Mesenchymal stem cell (in vitro differentiated cells and primary cell): Measurements from ENCODE around the gene ZBTB46.
A peak's percentile ranks its signal among the peaks of the same experiment; 100 is the strongest.

Source experiments
- DNase-seq: peaks from one replicate; pipeline ENCODE4 v3.0.0-alpha.2; 2013
- H2AFZ ChIP-seq: one replicate; pipeline ENCODE4 v1.6.1; 2013; ENCODE audit warnings: low read depth, mild to moderate bottlenecking, control low read depth, inconsistent platforms, low read length, moderate library complexity
- H2AK5ac ChIP-seq: 2 replicates; pipeline ENCODE4 v1.6.1; 2013; ENCODE audit warnings: low read length, moderate library complexity, mild to moderate bottlenecking, inconsistent platforms; ENCODE audit not compliant: severe bottlenecking
- H2BK120ac ChIP-seq: one replicate; pipeline ENCODE4 v1.6.1; 2013; ENCODE audit warnings: low read depth, mild to moderate bottlenecking, inconsistent platforms, low read length, moderate library complexity
- H2BK12ac ChIP-seq, 2 experiments: one replicate each; pipeline ENCODE4 v1.6.1; 2013; ENCODE audit warnings: inconsistent platforms in 2 of 2, low read length in 2 of 2, mild to moderate bottlenecking in 2 of 2, moderate library complexity in 2 of 2, control low read depth in 1 of 2
- H2BK15ac ChIP-seq: one replicate; pipeline ENCODE4 v1.6.1; 2013; ENCODE audit warnings: mild to moderate bottlenecking, low read depth, inconsistent platforms; ENCODE audit not compliant: poor library complexity, severe bottlenecking
- H2BK5ac ChIP-seq: 2 replicates; pipeline ENCODE4 v1.6.1; 2013; ENCODE audit warnings: low read depth, mild to moderate bottlenecking, low read length, control low read depth, inconsistent platforms; ENCODE audit not compliant: poor library complexity, severe bottlenecking
- H3K14ac ChIP-seq, 2 experiments: one replicate each; pipeline ENCODE4 v1.6.1; 2013; ENCODE audit warnings: inconsistent platforms in 2 of 2, low read length in 2 of 2, control low read depth in 1 of 2, mild to moderate bottlenecking in 1 of 2, moderate library complexity in 1 of 2
- H3K18ac ChIP-seq, 2 experiments: one replicate each; pipeline ENCODE4 v1.6.1; 2013; ENCODE audit warnings: inconsistent platforms in 2 of 2, low read length in 2 of 2, control low read depth in 1 of 2, low read depth in 1 of 2, mild to moderate bottlenecking in 1 of 2
- H3K23ac ChIP-seq, 2 experiments: one replicate each; pipeline ENCODE4 v1.6.1; 2013; ENCODE audit warnings: inconsistent platforms in 2 of 2, low read length in 2 of 2, mild to moderate bottlenecking in 2 of 2, moderate library complexity in 2 of 2, control low read depth in 1 of 2
- H3K27ac ChIP-seq: 2 replicates; pipeline ENCODE4 v1.5.1; 2013; ENCODE audit warnings: mild to moderate bottlenecking, moderate library complexity, low read length, control low read depth, inconsistent platforms; ENCODE audit not compliant: poor library complexity, severe bottlenecking
- H3K27me3 ChIP-seq, 2 experiments: 2 replicates each; pipeline versions ENCODE4 v1.6.1 to v1.7.0; 2013; ENCODE audit warnings: low read length in 2 of 2, mild to moderate bottlenecking in 2 of 2, moderate library complexity in 2 of 2, control low read depth in 1 of 2, inconsistent platforms in 1 of 2; ENCODE audit not compliant: control insufficient read depth in 1 of 2, insufficient read depth in 1 of 2
- H3K36me3 ChIP-seq, 2 experiments: 2 replicates each; pipeline versions ENCODE4 v1.6.1 to v1.7.0; 2013; ENCODE audit warnings: low read length in 2 of 2, control low read depth in 1 of 2, inconsistent platforms in 1 of 2, low read depth in 1 of 2, mild to moderate bottlenecking in 1 of 2; ENCODE audit not compliant: insufficient read depth in 2 of 2, control insufficient read depth in 1 of 2
- H3K4ac ChIP-seq, 2 experiments: one replicate each; pipeline ENCODE4 v1.6.1; 2013; ENCODE audit warnings: inconsistent platforms in 2 of 2, low read length in 2 of 2, mild to moderate bottlenecking in 2 of 2, moderate library complexity in 2 of 2, control low read depth in 1 of 2, low read depth in 1 of 2
- H3K4me1 ChIP-seq: 2 replicates; pipeline ENCODE4 v1.6.1; 2013; ENCODE audit warnings: low read depth, low read length, control low read depth; ENCODE audit not compliant: control insufficient read depth, insufficient read depth
- H3K4me2 ChIP-seq: 2 replicates; pipeline ENCODE4 v1.6.1; 2013; ENCODE audit warnings: low read length, mild to moderate bottlenecking, inconsistent platforms; ENCODE audit not compliant: poor library complexity, severe bottlenecking
- H3K4me3 ChIP-seq, 2 experiments: 2 replicates each; pipeline versions ENCODE4 v1.5.1 to v1.7.0; 2013; ENCODE audit warnings: low read length in 2 of 2, mild to moderate bottlenecking in 2 of 2, control low read depth in 1 of 2, low read depth in 1 of 2; ENCODE audit not compliant: insufficient read depth in 1 of 2
- H3K79me1 ChIP-seq: replicated peaks from 2 replicates; pipeline ENCODE4 v1.6.1; 2013; ENCODE audit warnings: mild to moderate bottlenecking, control low read depth, low read length, inconsistent platforms; ENCODE audit not compliant: poor library complexity, severe bottlenecking
- H3K9ac ChIP-seq: 2 replicates; pipeline ENCODE4 v1.7.0; 2013; ENCODE audit warnings: mild to moderate bottlenecking, low read length, moderate library complexity
- H3K9me3 ChIP-seq: 2 replicates; pipeline ENCODE4 v1.7.0; 2013; ENCODE audit warnings: mild to moderate bottlenecking, low read length; ENCODE audit not compliant: control insufficient read depth
- H4K8ac ChIP-seq: one replicate; pipeline ENCODE4 v1.6.1; 2013; ENCODE audit warnings: inconsistent platforms, mild to moderate bottlenecking, low read length, moderate library complexity
- H4K91ac ChIP-seq: one replicate; pipeline ENCODE4 v1.6.1; 2013; ENCODE audit warnings: mild to moderate bottlenecking, low read length, inconsistent platforms
- WGBS: methylation state at CpG from one replicate; pipeline ENCODE4 v1.1.7; 2013; ENCODE audit warnings: mixed read lengths; 5-methylcytosine and 5-hydroxymethylcytosine counted together

ZBTB46 gene

DNA sequence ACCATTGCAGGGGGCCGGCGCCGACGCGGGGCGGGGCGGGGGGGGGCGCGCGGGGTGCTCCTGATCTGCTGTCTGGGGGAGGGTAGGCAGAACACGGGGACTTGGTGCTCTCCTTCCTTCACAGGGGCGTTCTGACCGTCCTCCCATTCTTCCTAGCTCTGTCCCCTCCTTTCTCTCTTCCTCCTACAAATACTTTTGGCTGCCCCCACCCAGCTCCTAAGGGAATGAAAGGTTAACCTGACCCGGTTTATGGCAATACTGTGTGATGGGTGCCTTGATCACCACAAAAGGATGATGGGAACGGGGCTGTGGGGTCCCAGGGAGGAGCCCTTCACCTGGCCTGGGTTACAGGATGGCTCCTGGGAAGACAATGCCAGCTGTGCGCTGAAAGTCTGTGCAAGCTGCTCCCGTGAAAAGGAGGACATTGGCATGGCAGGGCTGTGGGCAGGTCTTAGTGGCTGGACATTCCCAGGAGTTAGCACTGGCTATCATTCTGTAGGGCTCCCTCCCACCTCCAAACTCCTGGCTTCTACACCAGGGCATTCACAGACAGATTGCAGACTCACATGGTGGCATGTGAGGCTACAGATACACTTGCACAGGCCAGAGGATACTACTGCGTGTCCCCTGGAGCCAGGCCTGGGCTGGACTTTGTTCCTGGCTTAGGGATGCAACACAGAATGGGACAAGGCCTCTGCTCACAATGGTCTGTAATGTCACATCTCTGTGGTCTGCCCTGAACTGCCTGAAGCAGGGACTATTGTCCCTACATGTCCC is 32.1 kb upstream of the ZBTB46 start:
- Histone ChIP-seq H3K4me2 (peak overlapping the region; percentile 90), H3K18ac (peak overlapping the region; percentile 91 to 96), H2AFZ (no peak overlapping the region), H3K4me1 (peaks cover 39% of the 10 kb centered on the region), H3K27me3 (no peaks in the 10 kb centered on the region), H2BK12ac (peak overlapping the region; percentile 50 to 95), H2BK120ac (peak overlapping the region; percentile 92), H3K23ac (peak overlapping the region in 1 of 2 experiments; percentile 3), H3K4me3 (peak overlapping the region in 1 of 2 experiments; percentile 90), H3K9ac (peak overlapping the region; percentile 100), H2BK15ac (peak overlapping the region; percentile 98), H2BK5ac (no peak overlapping the region), H2AK5ac (peak overlapping the region; percentile 6), H3K79me1 (peaks cover 28% of the 10 kb centered on the region), H3K4ac (peak overlapping the region; percentile 67 to 95), H3K14ac (peak overlapping the region in 1 of 2 experiments; percentile 3), H3K9me3 (no peaks in the 10 kb centered on the region), H4K8ac (peak overlapping the region; percentile 99), H3K27ac (peak overlapping the region; percentile 80), H3K36me3 (peaks cover 23 to 32% of the 10 kb centered on the region in 2 experiments), H4K91ac (peak overlapping the region; percentile 97)
- 94% methylated on average over 15 of the region's 18 CpGs for WGBS
- DNase-seq: peak; percentile 14

DNA sequence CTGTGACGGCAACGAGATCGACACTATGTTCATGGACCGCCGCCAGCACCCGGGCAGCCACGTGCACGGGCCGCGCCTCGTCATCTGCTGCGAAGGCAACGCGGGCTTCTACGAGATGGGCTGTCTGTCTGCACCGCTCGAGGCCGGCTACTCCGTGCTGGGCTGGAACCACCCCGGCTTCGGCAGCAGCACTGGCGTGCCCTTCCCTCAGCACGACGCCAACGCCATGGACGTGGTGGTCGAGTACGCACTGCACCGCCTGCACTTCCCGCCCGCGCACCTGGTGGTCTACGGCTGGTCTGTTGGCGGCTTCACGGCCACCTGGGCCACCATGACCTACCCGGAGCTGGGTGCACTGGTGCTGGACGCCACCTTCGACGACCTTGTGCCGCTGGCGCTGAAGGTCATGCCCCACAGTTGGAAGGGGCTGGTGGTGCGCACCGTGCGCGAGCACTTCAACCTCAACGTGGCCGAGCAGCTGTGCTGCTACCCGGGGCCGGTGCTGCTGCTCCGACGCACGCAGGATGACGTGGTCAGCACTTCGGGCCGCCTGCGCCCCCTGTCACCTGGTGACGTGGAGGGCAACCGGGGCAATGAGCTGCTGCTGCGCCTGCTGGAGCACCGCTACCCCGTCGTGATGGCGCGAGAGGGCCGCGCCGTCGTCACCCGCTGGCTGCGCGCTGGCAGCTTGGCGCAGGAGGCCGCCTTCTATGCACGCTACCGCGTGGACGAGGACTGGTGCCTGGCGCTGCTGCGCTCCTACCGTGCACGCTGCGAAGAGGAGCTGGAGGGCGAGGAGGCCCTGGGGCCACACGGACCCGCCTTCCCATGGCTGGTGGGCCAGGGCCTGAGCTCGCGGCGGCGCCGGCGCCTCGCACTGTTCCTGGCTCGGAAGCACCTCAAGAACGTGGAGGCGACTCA is 31.2 kb upstream of the ZBTB46 start:
- Histone ChIP-seq H3K4ac (peak overlapping the region; percentile 26 to 46), H3K9ac (no peak overlapping the region), H4K91ac (peak overlapping the region; percentile 86), H2BK15ac (peak overlapping the region; percentile 48), H3K27ac (no peak overlapping the region), H3K18ac (no peak overlapping the region), H2AK5ac (no peak overlapping the region), H3K4me2 (no peak overlapping the region), H3K27me3 (peaks cover 0 to 5% of the 10 kb centered on the region in 2 experiments), H3K14ac (no peak overlapping the region), H2AFZ (no peak overlapping the region), H3K4me3 (no peak overlapping the region), H2BK120ac (no peak overlapping the region), H3K79me1 (peaks cover 27% of the 10 kb centered on the region), H3K23ac (no peak overlapping the region), H2BK12ac (peak overlapping the region; percentile 66), H3K4me1 (peaks cover 49% of the 10 kb centered on the region), H3K9me3 (no peaks in the 10 kb centered on the region), H3K36me3 (peaks cover 20 to 30% of the 10 kb centered on the region in 2 experiments), H2BK5ac (no peak overlapping the region), H4K8ac (peak overlapping the region; percentile 48)
- 97% methylated on average over 93 of the region's 95 CpGs for WGBS
- no peak for DNase-seq

DNA sequence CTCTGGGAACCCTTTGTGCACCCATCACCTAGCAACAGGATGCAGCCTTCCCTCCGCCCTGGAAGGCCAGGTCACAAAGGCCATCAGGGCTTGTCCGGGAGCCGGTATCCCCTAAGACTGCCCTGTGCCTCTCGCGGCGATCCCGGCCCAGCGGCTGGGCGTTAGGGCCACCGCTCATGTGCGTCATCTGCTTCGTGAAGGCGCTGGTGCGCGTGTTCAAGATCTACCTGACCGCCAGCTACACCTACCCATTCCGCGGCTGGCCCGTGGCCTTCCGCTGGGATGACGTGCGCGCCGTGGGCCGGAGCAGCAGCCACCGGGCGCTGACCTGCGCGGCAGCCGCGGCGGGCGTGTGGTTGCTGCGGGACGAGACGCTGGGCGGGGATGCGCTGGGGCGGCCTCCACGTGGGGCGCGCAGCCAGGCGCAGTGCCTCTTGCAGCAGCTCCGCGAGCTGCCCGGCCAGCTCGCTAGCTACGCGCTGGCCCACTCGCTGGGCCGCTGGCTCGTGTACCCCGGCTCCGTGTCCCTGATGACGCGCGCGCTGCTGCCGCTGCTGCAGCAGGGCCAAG is 30.4 kb upstream of the ZBTB46 start, which contains the start of gene ABHD16B:
TSS of gene ABHD16B (plus strand) at position 134 of the 570 bp plus-strand sequence. CDS start at position 177, 43 bp downstream.
- no peak within 1 kb of the TSS for H3K9ac ChIP-seq
- WGBS: 97% methylated on average over 57 of the region's 59 CpGs

More for the DNA sequence above, 30.4 kb upstream of the ZBTB46 start, which contains the start of gene ABHD16B:
- peak within 1 kb of the TSS; percentile 92 for H2BK120ac ChIP-seq
- peaks cover 0 to 9% of the 10 kb centered on the region in 2 experiments for H3K27me3 ChIP-seq
- H3K14ac ChIP-seq: no peak within 1 kb of the TSS
- no peak within 1 kb of the TSS for H3K23ac ChIP-seq
- no peak within 1 kb of the TSS for H2AFZ ChIP-seq
- H2BK5ac ChIP-seq: no peak within 1 kb of the TSS
- H3K36me3 ChIP-seq: peaks cover 20 to 25% of the 10 kb centered on the region in 2 experiments
- peak within 1 kb of the TSS; percentile 86 for H4K91ac ChIP-seq
- peak within 1 kb of the TSS; percentile 73 to 94 for H3K4ac ChIP-seq
- peak within 1 kb of the TSS; percentile 82 for H4K8ac ChIP-seq
- H3K4me2 ChIP-seq: no peak within 1 kb of the TSS
- H3K9me3 ChIP-seq: no peaks in the 10 kb centered on the region
- DNase-seq: no peak
- no peak within 1 kb of the TSS for H3K27ac ChIP-seq
- H3K18ac ChIP-seq: peak within 1 kb of the TSS in 1 of 2 experiments; percentile 78
- H2BK12ac ChIP-seq: peak within 1 kb of the TSS; percentile 80 to 83
- H3K4me3 ChIP-seq: no peak within 1 kb of the TSS
- H2BK15ac ChIP-seq: peak within 1 kb of the TSS; percentile 89
- H3K4me1 ChIP-seq: peaks cover 47% of the 10 kb centered on the region
- peak within 1 kb of the TSS; percentile 19 for H2AK5ac ChIP-seq
- peaks cover 27% of the 10 kb centered on the region for H3K79me1 ChIP-seq
